GM20431 (cell line): ENCODE results near the gene S100PBP.

Experiments
- in situ Hi-C: fragments of 300-500 bp; cut with MseI, MboI; formaldehyde crosslinking; loops from one replicate; pipeline ENCODE4 v1.15.0; 2020; ENCODE audit warnings: low sequenced_read_pairs; ENCODE audit not compliant: unreplicated experiment

S100PBP gene

GRCh38 chr1:32817815-32818786 lies 648 bp downstream of the S100PBP start:
- in situ Hi-C loops = no loop called here

GRCh38 chr1:32818804-32819541 lies 1.5 kb downstream of the S100PBP start:
- in situ Hi-C loops = no loop called here

GRCh38 chr1:32825181-32825580 lies 7.7 kb downstream of the S100PBP start:
- in situ Hi-C loops = no loop called here

- in situ Hi-C loops = no loop called here
These were observed 10.9 kb downstream of the S100PBP start for GRCh38 chr1:32828341-32828740.

GRCh38 chr1:32830092-32830852 lies 12.8 kb downstream of the S100PBP start:
- in situ Hi-C loops = no loop called here

- in situ Hi-C loops = no loop called here
These were observed 14.4 kb downstream of the S100PBP start for GRCh38 chr1:32831878-32832277.

- in situ Hi-C loops = no loop called here
These were observed 31.1 kb downstream of the S100PBP start for GRCh38 chr1:32848354-32849063.

GRCh38 chr1:32855861-32856617 lies 38.6 kb downstream of the S100PBP start:
- in situ Hi-C loops = no loop called here

- in situ Hi-C loops = no loop called here
These were observed 40.7 kb downstream of the S100PBP start for GRCh38 chr1:32858136-32858535.

- in situ Hi-C loops = no loop called here
These were observed 41.3 kb downstream of the S100PBP start for GRCh38 chr1:32858791-32859190.

- in situ Hi-C loops = no loop called here
These were observed 42.5 kb downstream of the S100PBP start for GRCh38 chr1:32859915-32860314.

GRCh38 chr1:32860566-32860965 lies 43.1 kb downstream of the S100PBP start:
- in situ Hi-C loops = no loop called here

- in situ Hi-C loops = no loop called here
These were observed 44.6 kb downstream of the S100PBP start for GRCh38 chr1:32861904-32862695.

- in situ Hi-C loops = no loop called here
These were observed 45.9 kb downstream of the S100PBP start for GRCh38 chr1:32863218-32863880.

GRCh38 chr1:32863881-32864245 lies 46.4 kb downstream of the S100PBP start:
- in situ Hi-C loops = no loop called here

GRCh38 chr1:32864375-32865019 lies 47.0 kb downstream of the S100PBP start:
- in situ Hi-C loops = no loop called here

GRCh38 chr1:32865639-32866405 lies 48.4 kb downstream of the S100PBP start:
- in situ Hi-C loops = no loop called here
